GM12878 (cell line): Measurements from ENCODE around the gene TNFAIP1.

ENCODE experiments used
- CHD4 ChIP-seq: fragments of 200-600 bp; sonication (generic); IDR thresholded peaks from 2 replicates; pipeline ENCODE4 v1.6.1; 2016; ENCODE audit warnings: mild to moderate bottlenecking
- EGR1 ChIP-seq, 2 experiments: IDR thresholded peaks; 1 replicate in 1 of 2; 2 replicates in 1 of 2; pipeline ENCODE4 v1.6.1; 2011 to 2012; ENCODE audit warnings: low read depth in 2 of 2, low read length in 2 of 2, borderline replicate concordance in 1 of 2, mild to moderate bottlenecking in 1 of 2, moderate library complexity in 1 of 2
- HCFC1 ChIP-seq: fragments of 150-350 bp; IDR thresholded peaks from 2 replicates; pipeline ENCODE4 v1.6.1; 2014; ENCODE audit warnings: low read length
- MAX ChIP-seq: IDR thresholded peaks from 2 replicates; pipeline ENCODE4 v1.6.1; 2012; ENCODE audit warnings: low read depth, low read length, improper control_type of control experiment
- NFIC ChIP-seq: IDR thresholded peaks from 2 replicates; pipeline ENCODE4 v1.6.1; 2012; ENCODE audit warnings: low read depth, mild to moderate bottlenecking, inconsistent platforms, low read length, moderate library complexity
- POLR2AphosphoS2 ChIP-seq: IDR thresholded peaks from 2 replicates; pipeline ENCODE4 v1.6.1; 2011; ENCODE audit warnings: low read depth, mild to moderate bottlenecking, low read length, improper control_type of control experiment, moderate library complexity
- POLR2AphosphoS5 ChIP-seq: IDR thresholded peaks from 2 replicates; pipeline ENCODE4 v1.6.1; 2011; ENCODE audit warnings: mild to moderate bottlenecking, low read length, inconsistent platforms
- REST ChIP-seq: IDR thresholded peaks from 2 replicates; pipeline ENCODE4 v1.6.1; 2012; ENCODE audit warnings: mild to moderate bottlenecking, low read depth, low read length
- SMC3 ChIP-seq: IDR thresholded peaks from 2 replicates; pipeline ENCODE4 v1.6.1; 2011; ENCODE audit warnings: low read length, improper control_type of control experiment, borderline replicate concordance
- TAF1 ChIP-seq: IDR thresholded peaks from 2 replicates; pipeline ENCODE4 v1.6.1; 2011; ENCODE audit warnings: mild to moderate bottlenecking, low read depth, low read length, borderline replicate concordance
- TARDBP ChIP-seq: IDR thresholded peaks from 2 replicates; pipeline ENCODE4 v1.6.1; 2016; ENCODE audit warnings: borderline replicate concordance
- TF ChIP-seq, protein P1 (sequence below), 3 experiments: IDR thresholded peaks in 2 of 3; conservative IDR thresholded peaks in 1 of 3; 2 replicates each; pipeline ENCODE4 v1.5.1; 2011; ENCODE audit warnings: low read depth in 3 of 3, low read length in 3 of 3, mild to moderate bottlenecking in 3 of 3, control low read depth in 2 of 3, moderate library complexity in 2 of 3, inconsistent platforms in 1 of 3, mixed read lengths in 1 of 3; ENCODE audit not compliant: control insufficient read depth in 2 of 3, insufficient read depth in 1 of 3; ENCODE audit errors: extremely low read depth in 1 of 3

GRCh38 chr17:28391401-28391800 is 55.8 kb downstream of the TNFAIP1 start:
- TF ChIP-seq, protein P1, sequence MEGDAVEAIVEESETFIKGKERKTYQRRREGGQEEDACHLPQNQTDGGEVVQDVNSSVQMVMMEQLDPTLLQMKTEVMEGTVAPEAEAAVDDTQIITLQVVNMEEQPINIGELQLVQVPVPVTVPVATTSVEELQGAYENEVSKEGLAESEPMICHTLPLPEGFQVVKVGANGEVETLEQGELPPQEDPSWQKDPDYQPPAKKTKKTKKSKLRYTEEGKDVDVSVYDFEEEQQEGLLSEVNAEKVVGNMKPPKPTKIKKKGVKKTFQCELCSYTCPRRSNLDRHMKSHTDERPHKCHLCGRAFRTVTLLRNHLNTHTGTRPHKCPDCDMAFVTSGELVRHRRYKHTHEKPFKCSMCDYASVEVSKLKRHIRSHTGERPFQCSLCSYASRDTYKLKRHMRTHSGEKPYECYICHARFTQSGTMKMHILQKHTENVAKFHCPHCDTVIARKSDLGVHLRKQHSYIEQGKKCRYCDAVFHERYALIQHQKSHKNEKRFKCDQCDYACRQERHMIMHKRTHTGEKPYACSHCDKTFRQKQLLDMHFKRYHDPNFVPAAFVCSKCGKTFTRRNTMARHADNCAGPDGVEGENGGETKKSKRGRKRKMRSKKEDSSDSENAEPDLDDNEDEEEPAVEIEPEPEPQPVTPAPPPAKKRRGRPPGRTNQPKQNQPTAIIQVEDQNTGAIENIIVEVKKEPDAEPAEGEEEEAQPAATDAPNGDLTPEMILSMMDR (IDR thresholded peaks at IDR 0.05 in 2 of 3, conservative IDR thresholded peaks at IDR 0.05 in 1 of 3; ENCODE audit: control insufficient read depth in 2 of 3, extremely low read depth in 1 of 3, insufficient read depth in 1 of 3, low read depth in 3 of 3, low read length in 3 of 3): no peak
- no peak for TF ChIP-seq POLR2AphosphoS5
- no peak for TF ChIP-seq HCFC1
- TF ChIP-seq TAF1: no peak
- no peak for TF ChIP-seq CHD4
- no peak for TF ChIP-seq REST
- no peak for TF ChIP-seq POLR2AphosphoS2
- no peak for TF ChIP-seq MAX
- no peak for TF ChIP-seq EGR1 (IDR thresholded peaks at IDR 0.05; ENCODE audit: borderline replicate concordance in 1 of 2, low read depth in 2 of 2, low read length in 2 of 2)
- TF ChIP-seq SMC3: no peak
- no peak for TF ChIP-seq TARDBP
- TF ChIP-seq NFIC: no peak
